PC-3 (cell line): ENCODE measurements around the gene HOXD11.

ENCODE experiments used
- CTCF ChIP-seq: fragments of 300-600 bp; sonication (generic); conservative IDR thresholded peaks from 2 replicates; pipeline ENCODE4 v1.5.1; 2017; ENCODE audit warnings: antibody characterized with exemption, low read depth, mild to moderate bottlenecking, low read length
- EZH2 ChIP-seq: fragments of 300-600 bp; sonication (generic); IDR thresholded peaks from one replicate; pipeline ENCODE4 v1.6.1; 2017; ENCODE audit warnings: antibody characterized with exemption, mild to moderate bottlenecking, low read length; ENCODE audit not compliant: unreplicated experiment

- TF ChIP-seq CTCF (no peak), EZH2 (no peak)
These were observed 15.8 kb downstream of the HOXD11 start, which contains the start of gene HOXD9 for GRCh38 chr2:176122683-176123410.
